ENCODE measurements around the gene REM1. TPM values are rescaled to one million over a fixed set of nuclear protein-coding genes. Genes with fewer than 3 reads are reported as not detected.
"Not testable (repeated sequence)": the region's sequence is repeated elsewhere in the genome, so short reads cannot be mapped to it uniquely, and the experiment has no call there.

REM1 gene, protein sequence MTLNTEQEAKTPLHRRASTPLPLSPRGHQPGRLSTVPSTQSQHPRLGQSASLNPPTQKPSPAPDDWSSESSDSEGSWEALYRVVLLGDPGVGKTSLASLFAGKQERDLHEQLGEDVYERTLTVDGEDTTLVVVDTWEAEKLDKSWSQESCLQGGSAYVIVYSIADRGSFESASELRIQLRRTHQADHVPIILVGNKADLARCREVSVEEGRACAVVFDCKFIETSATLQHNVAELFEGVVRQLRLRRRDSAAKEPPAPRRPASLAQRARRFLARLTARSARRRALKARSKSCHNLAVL
- 1 to 10 TPM in 3 of 4 donors, under 1 TPM in 1; 0.87 to 7.5 (median 1.2) TPM for total RNA-seq

DNA sequence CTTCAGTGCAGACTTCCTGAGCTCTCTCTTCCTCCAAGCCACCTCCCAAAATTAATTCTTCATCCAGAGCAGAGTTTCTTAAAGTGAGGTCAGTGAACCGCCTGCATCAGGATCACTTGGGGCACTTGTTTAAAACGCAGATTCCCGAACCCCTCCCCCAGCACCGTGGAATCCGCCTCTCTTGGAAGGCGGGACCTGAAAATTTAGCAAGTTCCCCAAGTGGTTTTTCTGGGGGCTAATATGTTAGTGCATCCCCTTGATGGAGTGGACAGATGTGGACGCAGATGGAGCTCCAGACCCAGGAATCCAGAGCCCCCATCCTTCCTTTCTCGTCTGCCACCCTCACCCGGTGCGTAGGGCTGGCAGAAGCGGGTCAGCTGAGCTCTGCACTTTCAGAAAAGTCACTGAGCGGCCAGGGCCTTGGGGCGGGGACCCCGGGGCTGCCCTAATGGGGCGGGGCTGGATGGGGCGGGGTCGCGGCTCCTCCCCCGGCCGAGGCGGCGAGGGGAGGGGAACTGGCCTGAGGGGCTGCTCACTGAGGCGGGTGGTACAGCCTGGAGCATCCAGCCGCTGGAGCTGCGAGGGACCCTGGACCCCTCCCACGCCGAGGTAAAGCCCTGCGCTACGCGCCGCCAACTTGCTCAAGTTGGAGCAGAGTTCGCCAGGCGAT is at the start of gene REM1, which contains the start of gene DEFB124:
Gene REM1, plus strand, starts transcription at position 531 of the 670 bp plus-strand sequence. CDS start 1,158 bp downstream, outside the sequence.
Gene DEFB124, minus strand, starts transcription at position 370 of the 670 bp plus-strand sequence. CDS start 2,114 bp downstream, outside the sequence.
- Histone ChIP-seq H3K27me3 (peaks cover 18 to 27% (median 19%) of the 10 kb centered on the region in 3 donors), H3K9me3 (no peaks in the 10 kb centered on the region), H3K27ac (peak within 1 kb of the TSS; percentile 63 to 75 (median 74)), H3K4me1 (peaks cover 0 to 11% of the 10 kb centered on the region in 2 donors), H3K36me3 (no peaks in the 10 kb centered on the region), H3K4me3 (peak within 1 kb of the TSS; percentile 47 to 55 (median 50))
- ATAC-seq, result no peak
- intact Hi-C loops (cut with DNase I; ENCODE audit: low total_unique reads) (no loop called here), in situ Hi-C loops (cut with MboI; ENCODE audit: low sequenced_read_pairs in 4 of 4) (no loop called here)
- DNase-seq, result no peak
- no peak for TF ChIP-seq POLR2A (IDR thresholded peaks at IDR 0.05)
- TF ChIP-seq, protein P1, sequence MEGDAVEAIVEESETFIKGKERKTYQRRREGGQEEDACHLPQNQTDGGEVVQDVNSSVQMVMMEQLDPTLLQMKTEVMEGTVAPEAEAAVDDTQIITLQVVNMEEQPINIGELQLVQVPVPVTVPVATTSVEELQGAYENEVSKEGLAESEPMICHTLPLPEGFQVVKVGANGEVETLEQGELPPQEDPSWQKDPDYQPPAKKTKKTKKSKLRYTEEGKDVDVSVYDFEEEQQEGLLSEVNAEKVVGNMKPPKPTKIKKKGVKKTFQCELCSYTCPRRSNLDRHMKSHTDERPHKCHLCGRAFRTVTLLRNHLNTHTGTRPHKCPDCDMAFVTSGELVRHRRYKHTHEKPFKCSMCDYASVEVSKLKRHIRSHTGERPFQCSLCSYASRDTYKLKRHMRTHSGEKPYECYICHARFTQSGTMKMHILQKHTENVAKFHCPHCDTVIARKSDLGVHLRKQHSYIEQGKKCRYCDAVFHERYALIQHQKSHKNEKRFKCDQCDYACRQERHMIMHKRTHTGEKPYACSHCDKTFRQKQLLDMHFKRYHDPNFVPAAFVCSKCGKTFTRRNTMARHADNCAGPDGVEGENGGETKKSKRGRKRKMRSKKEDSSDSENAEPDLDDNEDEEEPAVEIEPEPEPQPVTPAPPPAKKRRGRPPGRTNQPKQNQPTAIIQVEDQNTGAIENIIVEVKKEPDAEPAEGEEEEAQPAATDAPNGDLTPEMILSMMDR (IDR thresholded peaks at IDR 0.05 in 4 of 5, conservative IDR thresholded peaks at IDR 0.05 in 1 of 5), result no peak

DNA sequence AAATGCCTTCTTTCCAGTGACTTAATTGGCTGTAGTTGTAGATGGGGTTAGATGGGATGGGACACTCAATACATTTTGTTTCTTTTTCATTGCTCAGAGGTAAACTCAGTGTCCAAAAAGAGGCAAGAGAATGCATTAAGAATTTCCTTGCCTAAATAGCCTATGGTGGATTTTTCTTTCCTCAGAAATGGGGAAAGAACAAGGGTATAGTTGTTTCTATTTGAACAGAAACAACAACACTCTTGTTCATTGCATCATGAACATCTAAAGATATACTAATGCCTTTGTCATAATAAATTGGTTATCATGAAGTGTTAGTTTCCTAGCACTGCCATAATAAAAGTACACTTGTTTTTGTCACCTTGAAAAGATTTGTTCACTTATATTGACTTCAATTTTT is 49.3 kb upstream of the REM1 start:
- Histone ChIP-seq H3K36me3 (no peaks in the 10 kb centered on the region), H3K4me3 (no peak overlapping the region), H3K27ac (no peak overlapping the region), H3K27me3 (peaks cover 0 to 3% (median 0%) of the 10 kb centered on the region in 3 donors), H3K9me3 (no peaks in the 10 kb centered on the region), H3K4me1 (no peaks in the 10 kb centered on the region)
- in situ Hi-C loops (cut with MboI; ENCODE audit: low sequenced_read_pairs in 4 of 4), result no loop called here
- ATAC-seq, result no peak
- no peak for TF ChIP-seq POLR2A (IDR thresholded peaks at IDR 0.05)
- TF ChIP-seq, protein P1 (IDR thresholded peaks at IDR 0.05 in 4 of 5, conservative IDR thresholded peaks at IDR 0.05 in 1 of 5), result no peak
- intact Hi-C loops (cut with DNase I; ENCODE audit: low total_unique reads), result no loop called here
- no peak for DNase-seq

- H3K4me1 ChIP-seq; H3K9me3 ChIP-seq; H3K27me3 ChIP-seq; intact Hi-C loops (cut with DNase I; ENCODE audit: low total_unique reads); ATAC-seq; H3K4me3 ChIP-seq; in situ Hi-C loops (cut with MboI; ENCODE audit: low sequenced_read_pairs in 4 of 4); H3K27ac ChIP-seq; H3K36me3 ChIP-seq; DNase-seq: not testable (repeated sequence)
These were observed 48.1 kb upstream of the REM1 start for GRCh38 chr20:31426891-31427551.

DNA sequence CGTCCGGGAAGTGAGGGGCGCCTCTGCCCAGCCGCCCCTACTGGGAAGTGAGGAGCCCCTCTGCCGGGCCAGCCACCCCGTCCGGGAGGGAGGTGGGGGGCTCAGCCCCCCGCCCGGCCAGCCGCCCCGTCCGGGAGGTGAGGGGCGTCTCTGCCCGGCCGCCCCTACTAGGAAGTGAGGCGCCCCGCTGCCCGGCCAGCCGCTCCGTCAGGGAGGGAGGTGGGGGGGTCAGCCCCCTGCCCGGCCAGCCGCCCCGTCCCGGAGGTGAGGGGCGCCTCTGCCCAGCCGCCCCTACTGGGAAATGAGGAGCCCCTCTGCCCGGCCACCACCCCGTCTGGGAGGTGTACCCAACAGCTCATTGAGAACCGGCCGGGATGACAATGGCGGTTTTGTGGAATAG is 47.5 kb upstream of the REM1 start:
- in situ Hi-C loops (cut with MboI; ENCODE audit: low sequenced_read_pairs in 4 of 4), result not testable (repeated sequence)

GRCh38 chr20:31430568-31431115 is 44.4 kb upstream of the REM1 start:
- ATAC-seq (no peak), DNase-seq (no peak)
- Histone ChIP-seq H3K4me3 (no peak overlapping the region), H3K4me1 (no peaks in the 10 kb centered on the region), H3K36me3 (no peaks in the 10 kb centered on the region), H3K9me3 (no peaks in the 10 kb centered on the region), H3K27ac (no peak overlapping the region), H3K27me3 (peaks cover 0 to 3% (median 0%) of the 10 kb centered on the region in 3 donors)
- in situ Hi-C loops (cut with MboI; ENCODE audit: low sequenced_read_pairs in 4 of 4) (no loop called here), intact Hi-C loops (cut with DNase I; ENCODE audit: low total_unique reads) (no loop called here)
- TF ChIP-seq, protein P1 (IDR thresholded peaks at IDR 0.05 in 4 of 5, conservative IDR thresholded peaks at IDR 0.05 in 1 of 5), result no peak
- TF ChIP-seq POLR2A (IDR thresholded peaks at IDR 0.05), result no peak

More for the DNA sequence above, 47.5 kb upstream of the REM1 start:
- DNase-seq; H3K9me3 ChIP-seq; ATAC-seq; H3K36me3 ChIP-seq; H3K27me3 ChIP-seq; intact Hi-C loops (cut with DNase I; ENCODE audit: low total_unique reads); H3K4me3 ChIP-seq; H3K4me1 ChIP-seq; H3K27ac ChIP-seq: not testable (repeated sequence)
